ENCODE results near the gene ZNF578. TPM values are rescaled to one million over a fixed set of nuclear protein-coding genes. Genes with fewer than 3 reads are reported as not detected.

Gene ZNF578
- total and polyA plus RNA-seq, 2 of the 8 experiments (the other 6 are each of a cell fraction or from before 2014, with no cell fraction given): 1.6 to 4.2 TPM

DNA sequence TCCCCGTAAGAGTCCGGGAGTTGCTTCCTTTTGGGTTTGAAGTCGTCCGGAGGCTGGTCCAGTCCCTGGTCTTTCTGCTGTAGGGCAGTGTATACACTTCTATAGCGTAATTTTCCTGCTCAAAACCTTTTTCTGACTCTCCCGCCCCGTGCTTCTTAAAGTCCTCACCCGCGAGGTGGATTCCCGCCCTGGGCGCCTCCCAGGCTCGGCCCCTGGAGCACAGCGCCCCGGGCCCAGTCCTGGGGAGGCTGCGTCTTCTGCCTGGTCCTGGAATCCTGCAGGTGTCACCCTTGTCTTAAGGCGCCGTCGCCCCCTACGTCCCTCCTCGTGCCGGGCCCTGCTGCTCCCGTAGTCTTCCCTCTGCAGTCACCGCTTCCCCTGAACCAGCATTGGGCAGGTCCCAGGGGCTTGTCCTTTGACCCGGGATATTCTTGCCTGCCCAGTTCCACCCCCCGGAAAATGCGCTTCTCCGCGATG lies 39.7 kb downstream of the ZNF578 start (continued):
- TF ChIP-seq, protein P1, sequence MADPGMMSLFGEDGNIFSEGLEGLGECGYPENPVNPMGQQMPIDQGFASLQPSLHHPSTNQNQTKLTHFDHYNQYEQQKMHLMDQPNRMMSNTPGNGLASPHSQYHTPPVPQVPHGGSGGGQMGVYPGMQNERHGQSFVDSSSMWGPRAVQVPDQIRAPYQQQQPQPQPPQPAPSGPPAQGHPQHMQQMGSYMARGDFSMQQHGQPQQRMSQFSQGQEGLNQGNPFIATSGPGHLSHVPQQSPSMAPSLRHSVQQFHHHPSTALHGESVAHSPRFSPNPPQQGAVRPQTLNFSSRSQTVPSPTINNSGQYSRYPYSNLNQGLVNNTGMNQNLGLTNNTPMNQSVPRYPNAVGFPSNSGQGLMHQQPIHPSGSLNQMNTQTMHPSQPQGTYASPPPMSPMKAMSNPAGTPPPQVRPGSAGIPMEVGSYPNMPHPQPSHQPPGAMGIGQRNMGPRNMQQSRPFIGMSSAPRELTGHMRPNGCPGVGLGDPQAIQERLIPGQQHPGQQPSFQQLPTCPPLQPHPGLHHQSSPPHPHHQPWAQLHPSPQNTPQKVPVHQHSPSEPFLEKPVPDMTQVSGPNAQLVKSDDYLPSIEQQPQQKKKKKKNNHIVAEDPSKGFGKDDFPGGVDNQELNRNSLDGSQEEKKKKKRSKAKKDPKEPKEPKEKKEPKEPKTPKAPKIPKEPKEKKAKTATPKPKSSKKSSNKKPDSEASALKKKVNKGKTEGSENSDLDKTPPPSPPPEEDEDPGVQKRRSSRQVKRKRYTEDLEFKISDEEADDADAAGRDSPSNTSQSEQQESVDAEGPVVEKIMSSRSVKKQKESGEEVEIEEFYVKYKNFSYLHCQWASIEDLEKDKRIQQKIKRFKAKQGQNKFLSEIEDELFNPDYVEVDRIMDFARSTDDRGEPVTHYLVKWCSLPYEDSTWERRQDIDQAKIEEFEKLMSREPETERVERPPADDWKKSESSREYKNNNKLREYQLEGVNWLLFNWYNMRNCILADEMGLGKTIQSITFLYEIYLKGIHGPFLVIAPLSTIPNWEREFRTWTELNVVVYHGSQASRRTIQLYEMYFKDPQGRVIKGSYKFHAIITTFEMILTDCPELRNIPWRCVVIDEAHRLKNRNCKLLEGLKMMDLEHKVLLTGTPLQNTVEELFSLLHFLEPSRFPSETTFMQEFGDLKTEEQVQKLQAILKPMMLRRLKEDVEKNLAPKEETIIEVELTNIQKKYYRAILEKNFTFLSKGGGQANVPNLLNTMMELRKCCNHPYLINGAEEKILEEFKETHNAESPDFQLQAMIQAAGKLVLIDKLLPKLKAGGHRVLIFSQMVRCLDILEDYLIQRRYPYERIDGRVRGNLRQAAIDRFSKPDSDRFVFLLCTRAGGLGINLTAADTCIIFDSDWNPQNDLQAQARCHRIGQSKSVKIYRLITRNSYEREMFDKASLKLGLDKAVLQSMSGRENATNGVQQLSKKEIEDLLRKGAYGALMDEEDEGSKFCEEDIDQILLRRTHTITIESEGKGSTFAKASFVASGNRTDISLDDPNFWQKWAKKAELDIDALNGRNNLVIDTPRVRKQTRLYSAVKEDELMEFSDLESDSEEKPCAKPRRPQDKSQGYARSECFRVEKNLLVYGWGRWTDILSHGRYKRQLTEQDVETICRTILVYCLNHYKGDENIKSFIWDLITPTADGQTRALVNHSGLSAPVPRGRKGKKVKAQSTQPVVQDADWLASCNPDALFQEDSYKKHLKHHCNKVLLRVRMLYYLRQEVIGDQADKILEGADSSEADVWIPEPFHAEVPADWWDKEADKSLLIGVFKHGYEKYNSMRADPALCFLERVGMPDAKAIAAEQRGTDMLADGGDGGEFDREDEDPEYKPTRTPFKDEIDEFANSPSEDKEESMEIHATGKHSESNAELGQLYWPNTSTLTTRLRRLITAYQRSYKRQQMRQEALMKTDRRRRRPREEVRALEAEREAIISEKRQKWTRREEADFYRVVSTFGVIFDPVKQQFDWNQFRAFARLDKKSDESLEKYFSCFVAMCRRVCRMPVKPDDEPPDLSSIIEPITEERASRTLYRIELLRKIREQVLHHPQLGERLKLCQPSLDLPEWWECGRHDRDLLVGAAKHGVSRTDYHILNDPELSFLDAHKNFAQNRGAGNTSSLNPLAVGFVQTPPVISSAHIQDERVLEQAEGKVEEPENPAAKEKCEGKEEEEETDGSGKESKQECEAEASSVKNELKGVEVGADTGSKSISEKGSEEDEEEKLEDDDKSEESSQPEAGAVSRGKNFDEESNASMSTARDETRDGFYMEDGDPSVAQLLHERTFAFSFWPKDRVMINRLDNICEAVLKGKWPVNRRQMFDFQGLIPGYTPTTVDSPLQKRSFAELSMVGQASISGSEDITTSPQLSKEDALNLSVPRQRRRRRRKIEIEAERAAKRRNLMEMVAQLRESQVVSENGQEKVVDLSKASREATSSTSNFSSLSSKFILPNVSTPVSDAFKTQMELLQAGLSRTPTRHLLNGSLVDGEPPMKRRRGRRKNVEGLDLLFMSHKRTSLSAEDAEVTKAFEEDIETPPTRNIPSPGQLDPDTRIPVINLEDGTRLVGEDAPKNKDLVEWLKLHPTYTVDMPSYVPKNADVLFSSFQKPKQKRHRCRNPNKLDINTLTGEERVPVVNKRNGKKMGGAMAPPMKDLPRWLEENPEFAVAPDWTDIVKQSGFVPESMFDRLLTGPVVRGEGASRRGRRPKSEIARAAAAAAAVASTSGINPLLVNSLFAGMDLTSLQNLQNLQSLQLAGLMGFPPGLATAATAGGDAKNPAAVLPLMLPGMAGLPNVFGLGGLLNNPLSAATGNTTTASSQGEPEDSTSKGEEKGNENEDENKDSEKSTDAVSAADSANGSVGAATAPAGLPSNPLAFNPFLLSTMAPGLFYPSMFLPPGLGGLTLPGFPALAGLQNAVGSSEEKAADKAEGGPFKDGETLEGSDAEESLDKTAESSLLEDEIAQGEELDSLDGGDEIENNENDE (IDR thresholded peaks at IDR 0.05; ENCODE audit: insufficient replicate concordance, low read length): no peak
- TF ChIP-seq RNF2 (IDR thresholded peaks at IDR 0.05; ENCODE audit: borderline replicate concordance, low read depth, low read length, missing control alignments, poor library complexity, severe bottlenecking) (no peak), CHD1 (IDR thresholded peaks at IDR 0.05; ENCODE audit: low read depth, low read length) (no peak), FOSL1 (IDR thresholded peaks at IDR 0.05; ENCODE audit: insufficient read depth, low read depth, low read length) (no peak), MAFK (IDR thresholded peaks at IDR 0.05; ENCODE audit: low read depth, low read length) (no peak), NANOG (IDR thresholded peaks at IDR 0.05; ENCODE audit: insufficient read depth, low read depth, low read length, poor library complexity, severe bottlenecking) (no peak), ASH2L (IDR thresholded peaks at IDR 0.05; ENCODE audit: low read length) (peak; percentile 18), TEAD4 (IDR thresholded peaks at IDR 0.05; ENCODE audit: low read depth, low read length) (no peak), CHD2 (IDR thresholded peaks at IDR 0.05; ENCODE audit: low read length) (no peak), HDAC6 (IDR thresholded peaks at IDR 0.05; ENCODE audit: low read depth, low read length) (no peak), NRF1 (IDR thresholded peaks at IDR 0.05; ENCODE audit: low read depth, low read length) (no peak), SUZ12 (IDR thresholded peaks at IDR 0.05; ENCODE audit: low read length) (0 out of 2 replicates have a peak, but pooled peaks have one; percentile 22)

All from H1 (cell line).